Thyroid gland (tissue), 4 donors: ENCODE results near the gene WWC1. TPM values are rescaled to one million over a fixed set of nuclear protein-coding genes. Genes with fewer than 3 reads are reported as not detected.

Experiments
- DNase-seq, 2 donors: peaks; one replicate each; pipeline ENCODE4 v3.0.0-alpha.2; 2019
- H3K27ac ChIP-seq, 3 donors: fragments of 200-600 bp; sonication (generic); 1 replicate in 2 of 3; 2 replicates in 1 of 3; pipeline ENCODE4 v1.5.1; 2016 to 2019; ENCODE audit warnings: mild to moderate bottlenecking in 1 of 3, moderate library complexity in 1 of 3
- H3K27me3 ChIP-seq: fragments of 200-600 bp; sonication (generic); one replicate; pipeline ENCODE4 v1.5.1; 2019
- H3K36me3 ChIP-seq, 2 donors: fragments of 200-600 bp; sonication (generic); one replicate each; pipeline ENCODE4 v1.5.1; 2016 to 2019
- H3K4me1 ChIP-seq, 2 donors: fragments of 200-600 bp; sonication (generic); one replicate each; pipeline ENCODE4 v1.5.1; 2017 to 2019
- H3K4me3 ChIP-seq, 3 donors: fragments of 200-600 bp; sonication (generic); replicated peaks in 1 of 3; 1 replicate in 2 of 3; 2 replicates in 1 of 3; pipeline ENCODE4 v1.5.1; 2016; ENCODE audit warnings: mild to moderate bottlenecking in 1 of 3
- H3K9me3 ChIP-seq: fragments of 200-600 bp; sonication (generic); one replicate; pipeline ENCODE4 v1.5.1; 2017
- CTCF ChIP-seq, 6 experiments: fragments of 200-600 bp in 3 of 6; fragments of 450-650 bp in 3 of 6; sonication (generic) in 3 of 6; IDR thresholded peaks; one replicate each; pipeline ENCODE4 v1.5.1; 2016 to 2019; ENCODE audit warnings: antibody characterized with exemption in 6 of 6, mild to moderate bottlenecking in 2 of 6, inconsistent platforms in 1 of 6, moderate library complexity in 1 of 6
- POLR2A ChIP-seq, 2 donors: fragments of 450-650 bp; IDR thresholded peaks; one replicate each; pipeline ENCODE4 v1.6.1; 2017; ENCODE audit warnings: antibody characterized with exemption in 2 of 2, mild to moderate bottlenecking in 2 of 2, moderate library complexity in 1 of 2
- WGBS, 2 donors: methylation state at CpG; one replicate each; pipeline ENCODE4 v1.1.5; 2017; 5-methylcytosine and 5-hydroxymethylcytosine counted together
- intact Hi-C: fragments of 100-400 bp; cut with DNase I; formaldehyde crosslinking; loops from one replicate; pipeline ENCODE4 v1.15.1; 2023
- total RNA-seq, 4 donors: library from RNA; depleted of rRNA; stranded (reverse); fragments of >200 nt; gene quantifications; one replicate each; pipeline ENCODE4 v1.2.3, GENCODE V29; 2016

WWC1 gene
- total RNA-seq, 4 donors from 2014 or later = 38.7 to 80.1 (median 54.0) TPM

DNA sequence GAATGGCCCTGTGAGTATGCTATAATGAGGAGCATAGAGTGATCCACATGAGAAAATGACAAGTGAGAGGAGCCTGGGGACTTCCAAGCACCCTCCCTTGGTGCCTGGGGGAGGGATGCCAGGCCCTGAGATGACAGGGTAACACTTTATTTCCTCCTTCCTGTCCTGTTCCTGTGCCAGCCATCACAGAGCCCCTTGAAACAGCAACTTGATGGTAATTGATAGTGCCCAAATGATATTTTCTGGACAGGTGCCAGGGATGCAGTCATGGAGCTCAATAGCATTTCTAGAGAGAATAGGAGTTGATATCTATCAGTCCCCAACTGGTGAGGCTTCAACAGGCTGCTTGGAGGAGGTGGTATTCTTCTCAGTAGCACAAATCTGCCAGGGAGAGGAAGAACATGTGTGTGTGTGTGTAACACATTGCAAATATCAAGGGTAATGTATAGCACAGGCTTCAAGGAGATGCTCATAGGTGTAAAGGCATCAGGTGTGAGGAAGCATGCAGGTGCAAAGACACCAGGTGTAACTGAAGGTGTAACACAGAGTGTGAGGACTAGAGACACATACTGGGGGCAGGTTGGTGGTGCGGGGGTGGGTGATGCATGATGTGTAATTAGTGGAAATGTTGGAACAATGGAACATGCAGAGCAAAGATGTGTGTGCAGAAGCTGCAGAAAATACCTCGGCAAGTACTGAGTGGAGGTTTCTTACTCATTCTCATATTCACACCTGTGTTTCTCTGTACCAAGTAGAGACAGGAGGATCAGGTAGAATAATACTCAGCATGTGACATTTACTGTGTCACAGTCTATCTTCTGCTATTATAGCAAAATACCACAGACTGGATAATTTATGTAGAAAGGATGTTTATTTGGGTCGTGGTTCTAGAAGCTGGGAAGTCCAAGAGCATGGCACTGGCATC is 18.1 kb upstream of the WWC1 start:
- Histone ChIP-seq H3K4me3 (no peak overlapping the region), H3K27ac (no peak overlapping the region), H3K27me3 (no peaks in the 10 kb centered on the region), H3K4me1 (peaks cover 16 to 32% of the 10 kb centered on the region in 2 donors), H3K9me3 (no peaks in the 10 kb centered on the region), H3K36me3 (no peaks in the 10 kb centered on the region)
- no peak for TF ChIP-seq POLR2A (IDR thresholded peaks at IDR 0.05)
- TF ChIP-seq CTCF (IDR thresholded peaks at IDR 0.05) = no peak
- intact Hi-C loops = loop anchor here (10.0 kb wide), 2 partner anchors 181 to 211 kb away; partner anchors contain the start of gene RARS1
- no peak for DNase-seq
- 78 to 84% methylated on average over 3 of the region's 3 CpGs for WGBS, 2 donors

DNA sequence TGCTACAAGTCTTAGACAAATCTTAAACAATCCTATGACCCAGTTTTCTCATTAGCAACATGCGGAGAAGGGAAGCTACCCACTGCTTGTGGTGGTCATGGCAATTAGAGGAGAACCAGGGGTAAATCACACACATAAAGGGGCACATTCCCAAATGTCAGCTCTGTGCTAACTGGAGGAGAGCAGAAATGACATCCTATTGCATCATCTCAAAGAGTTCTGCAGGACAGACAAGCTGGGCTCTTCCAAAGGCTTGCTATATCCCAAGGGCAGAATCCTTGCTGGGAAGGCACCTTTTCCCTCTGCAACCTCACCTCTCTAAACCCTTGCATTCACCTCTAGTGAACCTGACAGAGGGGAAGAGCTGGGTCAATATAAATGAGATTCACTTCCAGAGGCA is 17.0 kb upstream of the WWC1 start:
- Histone ChIP-seq H3K4me1 (peaks cover 16 to 21% of the 10 kb centered on the region in 2 donors), H3K9me3 (no peaks in the 10 kb centered on the region), H3K27me3 (no peaks in the 10 kb centered on the region), H3K36me3 (no peaks in the 10 kb centered on the region), H3K27ac (no peak overlapping the region), H3K4me3 (no peak overlapping the region)
- no peak for DNase-seq
- intact Hi-C loops = loop anchor here (10.0 kb wide), 2 partner anchors 180 to 210 kb away; partner anchors contain the start of gene RARS1
- no peak for TF ChIP-seq POLR2A (IDR thresholded peaks at IDR 0.05)
- TF ChIP-seq CTCF (IDR thresholded peaks at IDR 0.05) = no peak
- 96 to 100% methylated on average over 1 of the region's 1 CpG for WGBS, 2 donors

- H3K4me3 ChIP-seq = no peak overlapping the region
- peaks cover 11% of the 10 kb centered on the region in 2 donors for H3K4me1 ChIP-seq
- TF ChIP-seq CTCF (IDR thresholded peaks at IDR 0.05) (no peak), POLR2A (IDR thresholded peaks at IDR 0.05) (no peak)
- H3K27ac ChIP-seq = no peak overlapping the region
- H3K36me3 ChIP-seq = no peaks in the 10 kb centered on the region
- H3K27me3 ChIP-seq = no peaks in the 10 kb centered on the region
- intact Hi-C loops = loop anchor here (5.0 to 10.0 kb wide), 3 partner anchors 96 to 209 kb away; partner anchors contain the start of gene RARS1
- no peak for DNase-seq
- WGBS, 2 donors = 77 to 83% methylated on average over 5 of the region's 5 CpGs
- no peaks in the 10 kb centered on the region for H3K9me3 ChIP-seq
Observed at GRCh38 chr5:168275940-168276339, 15.5 kb upstream of the WWC1 start.

GRCh38 chr5:168282120-168282519 is 9.3 kb upstream of the WWC1 start:
- H3K9me3 ChIP-seq = no peaks in the 10 kb centered on the region
- peaks cover 11 to 14% of the 10 kb centered on the region in 2 donors for H3K4me1 ChIP-seq
- no peak overlapping the region for H3K27ac ChIP-seq
- H3K36me3 ChIP-seq = no peaks in the 10 kb centered on the region
- no peaks in the 10 kb centered on the region for H3K27me3 ChIP-seq
- DNase-seq = peak; percentile 51 to 55
- H3K4me3 ChIP-seq = no peak overlapping the region
- intact Hi-C loops = no loop called here
- WGBS, 2 donors = 35 to 44% methylated on average over 7 of the region's 7 CpGs
- TF ChIP-seq POLR2A (IDR thresholded peaks at IDR 0.05) (no peak), CTCF (IDR thresholded peaks at IDR 0.05) (no peak)

GRCh38 chr5:168284809-168285208 is 6.6 kb upstream of the WWC1 start:
- intact Hi-C loops = no loop called here
- Histone ChIP-seq H3K4me1 (peaks cover 23 to 28% of the 10 kb centered on the region in 2 donors), H3K4me3 (no peak overlapping the region), H3K36me3 (no peaks in the 10 kb centered on the region), H3K9me3 (no peaks in the 10 kb centered on the region), H3K27me3 (no peaks in the 10 kb centered on the region), H3K27ac (no peak overlapping the region)
- 80 to 85% methylated on average over 4 of the region's 4 CpGs for WGBS, 2 donors
- TF ChIP-seq POLR2A (IDR thresholded peaks at IDR 0.05) (no peak), CTCF (IDR thresholded peaks at IDR 0.05) (no peak)
- no peak for DNase-seq
